ENCODE data around the gene CEP83.

DNA sequence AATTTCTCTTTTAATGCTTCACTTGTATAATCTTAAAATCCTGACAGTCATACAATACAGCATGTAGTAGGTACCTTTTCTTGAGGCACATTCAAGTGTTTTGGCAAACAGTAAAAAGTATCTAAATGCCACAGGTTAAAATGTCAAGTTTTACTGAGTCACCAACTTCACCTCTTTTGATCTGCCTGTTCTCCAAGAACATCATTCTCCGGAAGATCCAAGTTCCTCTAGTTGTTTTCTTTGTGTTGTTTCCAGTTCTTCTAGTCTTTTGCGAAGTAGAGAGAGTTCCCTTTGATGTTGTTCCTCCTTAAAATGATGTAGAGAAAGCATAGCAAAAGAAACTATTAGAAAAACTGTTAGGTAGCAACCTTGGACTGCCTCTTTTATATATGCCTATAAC, 151.1 kb downstream of the CEP83 start:
- TF ChIP-seq, protein P1, sequence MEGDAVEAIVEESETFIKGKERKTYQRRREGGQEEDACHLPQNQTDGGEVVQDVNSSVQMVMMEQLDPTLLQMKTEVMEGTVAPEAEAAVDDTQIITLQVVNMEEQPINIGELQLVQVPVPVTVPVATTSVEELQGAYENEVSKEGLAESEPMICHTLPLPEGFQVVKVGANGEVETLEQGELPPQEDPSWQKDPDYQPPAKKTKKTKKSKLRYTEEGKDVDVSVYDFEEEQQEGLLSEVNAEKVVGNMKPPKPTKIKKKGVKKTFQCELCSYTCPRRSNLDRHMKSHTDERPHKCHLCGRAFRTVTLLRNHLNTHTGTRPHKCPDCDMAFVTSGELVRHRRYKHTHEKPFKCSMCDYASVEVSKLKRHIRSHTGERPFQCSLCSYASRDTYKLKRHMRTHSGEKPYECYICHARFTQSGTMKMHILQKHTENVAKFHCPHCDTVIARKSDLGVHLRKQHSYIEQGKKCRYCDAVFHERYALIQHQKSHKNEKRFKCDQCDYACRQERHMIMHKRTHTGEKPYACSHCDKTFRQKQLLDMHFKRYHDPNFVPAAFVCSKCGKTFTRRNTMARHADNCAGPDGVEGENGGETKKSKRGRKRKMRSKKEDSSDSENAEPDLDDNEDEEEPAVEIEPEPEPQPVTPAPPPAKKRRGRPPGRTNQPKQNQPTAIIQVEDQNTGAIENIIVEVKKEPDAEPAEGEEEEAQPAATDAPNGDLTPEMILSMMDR (IDR thresholded peaks at IDR 0.05): no peak
- TF ChIP-seq POLR2A (IDR thresholded peaks at IDR 0.05): no peak

Data from vagina (tissue), 2 donors.